ACC112 (cell line): ENCODE results near the gene CCNDBP1.
"Not testable (repeated sequence)": the region's sequence is repeated elsewhere in the genome, so short reads cannot be mapped to it uniquely, and the experiment has no call there.

Source experiments
- H2AFZ ChIP-seq: fragments of 200-600 bp; sonication (generic); one replicate; pipeline ENCODE4 v1.6.0; 2017; ENCODE audit warnings: antibody characterized with exemption, low read length; ENCODE audit not compliant: unreplicated experiment
- H3K27ac ChIP-seq: fragments of 200-600 bp; sonication (generic); 2 replicates; pipeline ENCODE4 v1.5.1; 2014; ENCODE audit warnings: low read depth, mild to moderate bottlenecking, antibody characterized with exemption, low read length, moderate library complexity
- H3K27me3 ChIP-seq: fragments of 200-600 bp; sonication (generic); 2 replicates; pipeline ENCODE4 v1.6.1; 2014; ENCODE audit warnings: mild to moderate bottlenecking, antibody characterized with exemption, low read length, moderate library complexity, mixed read lengths; ENCODE audit not compliant: insufficient read depth
- H3K36me3 ChIP-seq: fragments of 200-600 bp; sonication (generic); 2 replicates; pipeline ENCODE4 v1.6.1; 2016; ENCODE audit warnings: mild to moderate bottlenecking, antibody characterized with exemption, low read length, moderate library complexity, mixed read lengths; ENCODE audit not compliant: insufficient read depth
- H3K4me1 ChIP-seq: fragments of 200-600 bp; sonication (generic); one replicate; pipeline ENCODE4 v1.6.1; 2016; ENCODE audit warnings: low read length, mixed read lengths; ENCODE audit not compliant: insufficient read depth, unreplicated experiment, control insufficient read depth
- H3K4me3 ChIP-seq: fragments of 200-600 bp; sonication (generic); 2 replicates; pipeline ENCODE4 v1.5.1; 2014; ENCODE audit warnings: mild to moderate bottlenecking, low read depth, low read length
- H3K79me2 ChIP-seq: fragments of 200-600 bp; sonication (generic); one replicate; pipeline ENCODE4 v1.6.0; 2016; ENCODE audit warnings: low read length; ENCODE audit not compliant: control insufficient read depth, unreplicated experiment, insufficient read depth

The CCNDBP1 gene

DNA sequence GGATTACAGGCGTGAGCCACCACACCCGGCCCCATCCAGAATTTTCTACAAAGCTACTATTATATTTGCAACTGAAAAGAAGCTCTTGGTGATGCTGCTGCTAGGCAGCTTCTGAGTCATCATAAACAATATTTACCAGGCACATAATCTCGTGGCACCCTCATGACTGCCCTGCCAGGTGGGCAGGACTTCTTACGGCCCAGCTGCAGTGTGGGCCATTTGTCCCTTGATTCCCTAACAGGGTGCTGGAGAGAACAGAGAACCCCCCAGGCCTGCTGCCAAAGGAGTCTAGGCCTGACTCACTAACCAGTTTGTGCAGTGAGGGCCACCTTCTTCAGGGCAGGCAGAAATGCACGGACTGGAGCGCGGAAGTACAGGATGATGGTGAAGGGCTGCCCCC, 30.8 kb downstream of the CCNDBP1 start:
- Histone ChIP-seq H3K36me3 (no peaks in the 10 kb centered on the region), H3K4me3 (no peak overlapping the region), H3K27ac (no peak overlapping the region), H3K4me1 (no peaks in the 10 kb centered on the region), H2AFZ (no peak overlapping the region), H3K79me2 (no peaks in the 10 kb centered on the region), H3K27me3 (peaks cover 49% of the 10 kb centered on the region)

DNA sequence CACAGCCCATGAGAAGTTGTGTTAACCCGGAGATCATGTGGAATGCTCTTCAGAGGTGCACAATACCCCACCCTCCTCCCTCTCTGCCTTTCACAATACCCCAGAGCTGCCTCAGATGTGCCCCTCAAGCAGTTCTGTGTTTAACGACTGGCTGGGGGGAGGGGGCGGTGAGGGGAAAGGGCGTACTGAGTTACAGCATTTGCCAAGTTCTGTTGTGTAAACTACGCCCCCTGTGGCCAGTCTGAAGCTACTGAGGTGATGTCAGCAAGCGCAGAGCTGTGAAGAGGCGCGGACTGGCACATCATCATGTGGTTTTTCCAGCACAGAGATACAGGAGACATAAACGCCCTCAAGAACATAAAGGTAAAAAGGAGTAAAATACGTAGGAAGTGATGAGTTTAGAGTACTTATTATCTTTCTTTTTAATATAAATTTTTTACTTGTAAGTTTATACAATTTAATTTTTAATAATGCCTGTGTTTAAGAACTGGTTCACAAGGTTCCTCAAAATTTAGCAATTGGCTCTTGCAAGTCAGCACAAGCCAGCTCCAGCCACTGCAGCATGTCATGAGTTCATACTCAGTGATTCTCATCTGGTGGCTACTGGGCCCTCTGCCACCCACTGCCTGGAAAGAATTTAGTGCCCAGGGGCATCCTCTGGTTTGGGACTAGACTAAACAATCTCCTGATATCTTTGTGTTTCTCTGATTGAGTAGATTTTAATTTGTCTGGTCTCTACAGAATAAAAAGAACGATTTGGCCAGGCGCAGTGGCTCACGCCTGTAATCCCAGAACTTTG, 33.9 kb downstream of the CCNDBP1 start:
- no peak overlapping the region for H2AFZ ChIP-seq

GRCh38 chr15:43219929-43220928, 35.0 kb downstream of the CCNDBP1 start:
- H3K36me3 ChIP-seq, result no peaks in the 10 kb centered on the region
- H2AFZ ChIP-seq, result no peak overlapping the region
- no peak overlapping the region for H3K4me3 ChIP-seq
- no peak overlapping the region for H3K27ac ChIP-seq
- peaks cover 30% of the 10 kb centered on the region for H3K27me3 ChIP-seq
- H3K79me2 ChIP-seq, result no peaks in the 10 kb centered on the region
- H3K4me1 ChIP-seq, result no peaks in the 10 kb centered on the region

More for the DNA sequence above, 33.9 kb downstream of the CCNDBP1 start:
- Histone ChIP-seq H3K79me2 (no peaks in the 10 kb centered on the region), H3K27ac (no peak overlapping the region), H3K4me1 (no peaks in the 10 kb centered on the region), H3K27me3 (peaks cover 32% of the 10 kb centered on the region), H3K4me3 (no peak overlapping the region), H3K36me3 (no peaks in the 10 kb centered on the region)

DNA sequence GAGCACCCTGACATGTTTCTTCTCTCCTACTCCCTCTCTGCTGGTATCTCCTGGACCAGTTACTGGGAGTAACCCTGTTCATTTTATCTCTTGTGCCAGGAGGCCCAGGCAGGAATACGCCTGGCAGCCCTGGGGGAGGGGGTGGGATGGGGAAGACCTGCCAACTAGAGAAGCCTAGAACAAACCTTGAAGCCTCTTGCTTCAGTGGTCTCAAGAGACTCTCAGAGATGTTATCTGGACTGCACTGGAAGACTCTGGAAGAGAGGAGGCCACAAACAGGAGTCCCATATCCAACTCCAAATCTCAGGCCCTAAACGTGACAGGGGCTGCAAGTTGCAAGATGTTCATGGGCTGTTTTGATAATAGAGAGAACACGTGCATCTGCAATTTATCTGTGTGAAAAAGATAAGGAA, 35.8 kb downstream of the CCNDBP1 start, which contains the start of gene EPB42:
EPB42 (minus strand) TSS at position 28 of the 413 bp plus-strand sequence. CDS start 193 bp downstream, outside the sequence.
- no peaks in the 10 kb centered on the region for H3K4me1 ChIP-seq
- H3K27me3 ChIP-seq, result peaks cover 30% of the 10 kb centered on the region
- no peaks in the 10 kb centered on the region for H3K36me3 ChIP-seq
- H3K4me3 ChIP-seq, result no peak within 1 kb of the TSS
- no peak within 1 kb of the TSS for H3K27ac ChIP-seq
- no peak within 1 kb of the TSS for H2AFZ ChIP-seq
- no peaks in the 10 kb centered on the region for H3K79me2 ChIP-seq

GRCh38 chr15:43221422-43221821, 36.2 kb downstream of the CCNDBP1 start:
- Histone ChIP-seq H3K4me3 (no peak overlapping the region), H3K27me3 (peaks cover 30% of the 10 kb centered on the region), H3K79me2 (no peaks in the 10 kb centered on the region), H3K36me3 (no peaks in the 10 kb centered on the region), H3K27ac (no peak overlapping the region), H2AFZ (no peak overlapping the region), H3K4me1 (no peaks in the 10 kb centered on the region)

GRCh38 chr15:43225201-43225949, 40.2 kb downstream of the CCNDBP1 start:
- no peaks in the 10 kb centered on the region for H3K79me2 ChIP-seq
- no peak overlapping the region for H3K4me3 ChIP-seq
- H3K4me1 ChIP-seq, result no peaks in the 10 kb centered on the region
- no peaks in the 10 kb centered on the region for H3K36me3 ChIP-seq
- H3K27me3 ChIP-seq, result peaks cover 21% of the 10 kb centered on the region
- no peak overlapping the region for H3K27ac ChIP-seq
- no peak overlapping the region for H2AFZ ChIP-seq

- not testable (repeated sequence) for H2AFZ ChIP-seq, H3K36me3 ChIP-seq, H3K79me2 ChIP-seq, H3K27ac ChIP-seq, H3K4me1 ChIP-seq, H3K4me3 ChIP-seq
- H3K27me3 ChIP-seq, result peaks cover 22% of the 10 kb centered on the region
These were observed 40.7 kb downstream of the CCNDBP1 start for GRCh38 chr15:43225950-43226255.

- H3K36me3 ChIP-seq, result no peaks in the 10 kb centered on the region
- no peaks in the 10 kb centered on the region for H3K79me2 ChIP-seq
- H2AFZ ChIP-seq, result no peak overlapping the region
- H3K27ac ChIP-seq, result no peak overlapping the region
- H3K4me1 ChIP-seq, result no peaks in the 10 kb centered on the region
- H3K27me3 ChIP-seq, result peaks cover 24% of the 10 kb centered on the region
- no peak overlapping the region for H3K4me3 ChIP-seq
These were observed 41.5 kb downstream of the CCNDBP1 start for GRCh38 chr15:43226436-43227305.

DNA sequence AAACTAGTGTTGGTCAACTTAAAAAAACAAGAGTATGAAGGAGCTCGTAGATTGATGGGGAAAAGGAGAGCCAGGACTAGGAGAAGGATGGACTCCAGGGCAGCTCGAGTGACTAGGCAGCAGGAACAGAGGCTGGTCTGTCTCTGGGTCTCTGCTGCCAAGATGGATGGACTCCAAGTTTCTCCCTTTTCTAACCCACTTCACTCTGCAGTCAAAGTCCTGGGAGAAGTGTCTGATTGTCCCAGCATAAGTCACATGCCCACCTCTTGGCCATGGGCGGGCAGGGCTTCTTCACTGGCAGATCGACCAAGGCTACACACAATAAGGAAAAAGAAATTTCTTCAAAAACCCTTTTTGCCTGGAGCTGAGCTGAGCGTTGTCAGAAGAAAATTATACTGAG, 44.8 kb downstream of the CCNDBP1 start:
- Histone ChIP-seq H3K36me3 (no peaks in the 10 kb centered on the region), H2AFZ (no peak overlapping the region), H3K27ac (no peak overlapping the region), H3K79me2 (no peaks in the 10 kb centered on the region), H3K27me3 (peaks cover 55% of the 10 kb centered on the region), H3K4me3 (no peak overlapping the region), H3K4me1 (no peaks in the 10 kb centered on the region)
